Esophagus (tissue), 2 donors: ENCODE measurements around the gene UBE2Q1. TPM values are rescaled to one million over a fixed set of nuclear protein-coding genes. Genes with fewer than 3 reads are reported as not detected.

Source experiments
- H3K27ac ChIP-seq, 2 donors: one replicate each; pipeline ENCODE4 v1.5.1; 2013; ENCODE audit warnings: low read depth in 2 of 2, mild to moderate bottlenecking in 2 of 2, inconsistent platforms in 1 of 2, low read length in 1 of 2, moderate library complexity in 1 of 2
- H3K27me3 ChIP-seq, 2 donors: one replicate each; pipeline ENCODE4 v1.6.1; 2013; ENCODE audit warnings: low read length in 2 of 2, control low read depth in 1 of 2, mild to moderate bottlenecking in 1 of 2; ENCODE audit not compliant: insufficient read depth in 2 of 2, control insufficient read depth in 1 of 2
- H3K36me3 ChIP-seq, 2 donors: one replicate each; pipeline ENCODE4 v1.6.1; 2013; ENCODE audit warnings: low read length in 1 of 2; ENCODE audit not compliant: control insufficient read depth in 2 of 2, insufficient read depth in 2 of 2
- H3K4me1 ChIP-seq, 2 donors: one replicate each; pipeline ENCODE4 v1.6.1; 2013; ENCODE audit warnings: low read length in 1 of 2; ENCODE audit not compliant: control insufficient read depth in 2 of 2, insufficient read depth in 2 of 2
- H3K4me3 ChIP-seq, 2 donors: one replicate each; pipeline ENCODE4 v1.5.1; 2013; ENCODE audit warnings: low read length in 2 of 2, mild to moderate bottlenecking in 2 of 2, low read depth in 1 of 2, moderate library complexity in 1 of 2
- H3K9me3 ChIP-seq, 2 donors: one replicate each; pipeline ENCODE4 v1.6.1; 2013; ENCODE audit warnings: mild to moderate bottlenecking in 2 of 2, low read depth in 1 of 2, low read length in 1 of 2, moderate library complexity in 1 of 2; ENCODE audit not compliant: control insufficient read depth in 2 of 2, insufficient read depth in 1 of 2
- WGBS, 2 donors: extraction: QIAGEN DNeasy Blood & Tissue Kit; methylation state at CpG; one replicate each; pipeline ENCODE4 v1.1.7; 2013; 5-methylcytosine and 5-hydroxymethylcytosine counted together
- polyA plus RNA-seq, 2 donors: library from polyadenylated mRNA; stranded (reverse); fragments of 200-250 nt; gene quantifications; one replicate each; pipeline ENCODE4 v1.2.3, GENCODE V29; 2013
- donor health status: healthy with polysubstance abuse.
- donor health status: Bipolar disorder and iron deficiency.

UBE2Q1 gene
- polyA plus RNA-seq, 2 donors = 23.5 to 24.7 TPM

- H3K27me3 ChIP-seq = no peaks in the 10 kb centered on the region
- H3K4me3 ChIP-seq = no peak overlapping the region
- no peaks in the 10 kb centered on the region for H3K36me3 ChIP-seq
- peaks cover 0 to 2% of the 10 kb centered on the region in 2 donors for H3K4me1 ChIP-seq
- H3K9me3 ChIP-seq = no peaks in the 10 kb centered on the region
- no peak overlapping the region for H3K27ac ChIP-seq
- WGBS, 2 donors = 22 to 34% methylated on average over 3 of the region's 3 CpGs
Observed at GRCh38 chr1:154520333-154520732, 38.1 kb downstream of the UBE2Q1 start.

GRCh38 chr1:154519591-154519991 lies 38.9 kb downstream of the UBE2Q1 start:
- 48 to 54% methylated on average over 9 of the region's 9 CpGs for WGBS, 2 donors
- Histone ChIP-seq H3K9me3 (no peaks in the 10 kb centered on the region), H3K4me1 (peaks cover 0 to 2% of the 10 kb centered on the region in 2 donors), H3K27ac (peak overlapping the region in 1 of 2 donors; percentile 6), H3K27me3 (no peaks in the 10 kb centered on the region), H3K4me3 (no peak overlapping the region), H3K36me3 (no peaks in the 10 kb centered on the region)

- 91 to 97% methylated on average over 11 of the region's 11 CpGs for WGBS, 2 donors
- no peak overlapping the region for H3K27ac ChIP-seq
- H3K4me3 ChIP-seq = no peak overlapping the region
- H3K9me3 ChIP-seq = no peaks in the 10 kb centered on the region
- H3K4me1 ChIP-seq = peaks cover 0 to 2% of the 10 kb centered on the region in 2 donors
- no peaks in the 10 kb centered on the region for H3K36me3 ChIP-seq
- no peaks in the 10 kb centered on the region for H3K27me3 ChIP-seq
Observed at GRCh38 chr1:154517661-154518060, 40.8 kb downstream of the UBE2Q1 start.

- H3K27me3 ChIP-seq = no peaks in the 10 kb centered on the region
- H3K4me3 ChIP-seq = no peak overlapping the region
- H3K4me1 ChIP-seq = no peaks in the 10 kb centered on the region
- no peaks in the 10 kb centered on the region for H3K9me3 ChIP-seq
- H3K36me3 ChIP-seq = no peaks in the 10 kb centered on the region
- no peak overlapping the region for H3K27ac ChIP-seq
- 81 to 89% methylated on average over 7 of the region's 7 CpGs for WGBS, 2 donors
Observed at GRCh38 chr1:154514066-154514553, 44.4 kb downstream of the UBE2Q1 start.

GRCh38 chr1:154512760-154513159 lies 45.7 kb downstream of the UBE2Q1 start:
- Histone ChIP-seq H3K4me3 (no peak overlapping the region), H3K27me3 (no peaks in the 10 kb centered on the region), H3K9me3 (no peaks in the 10 kb centered on the region), H3K4me1 (no peaks in the 10 kb centered on the region), H3K36me3 (no peaks in the 10 kb centered on the region), H3K27ac (no peak overlapping the region)
- WGBS, 2 donors = 88 to 91% methylated on average over 3 of the region's 3 CpGs

- peaks cover 0 to 4% of the 10 kb centered on the region in 2 donors for H3K9me3 ChIP-seq
- H3K4me3 ChIP-seq = no peak overlapping the region
- 67 to 71% methylated on average over 5 of the region's 5 CpGs for WGBS, 2 donors
- H3K36me3 ChIP-seq = no peaks in the 10 kb centered on the region
- H3K4me1 ChIP-seq = peaks cover 0 to 10% of the 10 kb centered on the region in 2 donors
- peaks cover 8 to 9% of the 10 kb centered on the region in 2 donors for H3K27me3 ChIP-seq
- H3K27ac ChIP-seq = no peak overlapping the region
Observed at GRCh38 chr1:154503898-154504297, 54.6 kb downstream of the UBE2Q1 start.

- 34 to 35% methylated on average over 30 to 43 of the region's 43 CpGs for WGBS, 2 donors
- H3K4me3 ChIP-seq = peak overlapping the region; percentile 44 to 47
- H3K36me3 ChIP-seq = no peaks in the 10 kb centered on the region
- peaks cover 8 to 9% of the 10 kb centered on the region in 2 donors for H3K27me3 ChIP-seq
- no peak overlapping the region for H3K27ac ChIP-seq
- peaks cover 0 to 10% of the 10 kb centered on the region in 2 donors for H3K4me1 ChIP-seq
- H3K9me3 ChIP-seq = peaks cover 0 to 4% of the 10 kb centered on the region in 2 donors
Observed at GRCh38 chr1:154502744-154503115, 55.7 kb downstream of the UBE2Q1 start.

GRCh38 chr1:154502066-154502743 lies 56.3 kb downstream of the UBE2Q1 start, which contains the start of the genes SHE and TDRD10:
SHE (minus strand) TSS chr1:154502412; CDS start chr1:154502026, 386 bp downstream.
TDRD10 (plus strand) TSS chr1:154502219; CDS start chr1:154506904, 4,685 bp downstream.
- no peaks in the 10 kb centered on the region for H3K36me3 ChIP-seq
- H3K4me1 ChIP-seq = peaks cover 0 to 10% of the 10 kb centered on the region in 2 donors
- H3K4me3 ChIP-seq = peak within 1 kb of the TSS; percentile 44 to 47
- 4% methylated on average over 79 to 90 of the region's 90 CpGs for WGBS, 2 donors
- H3K9me3 ChIP-seq = peaks cover 0 to 4% of the 10 kb centered on the region in 2 donors
- peak within 1 kb of the TSS; percentile 34 to 68 for H3K27ac ChIP-seq
- H3K27me3 ChIP-seq = peaks cover 8 to 9% of the 10 kb centered on the region in 2 donors

GRCh38 chr1:154501423-154502065 lies 56.9 kb downstream of the UBE2Q1 start:
- Histone ChIP-seq H3K4me3 (peak overlapping the region; percentile 44 to 47), H3K36me3 (no peaks in the 10 kb centered on the region), H3K4me1 (peaks cover 0 to 10% of the 10 kb centered on the region in 2 donors), H3K9me3 (peaks cover 0 to 4% of the 10 kb centered on the region in 2 donors), H3K27me3 (peaks cover 8 to 9% of the 10 kb centered on the region in 2 donors), H3K27ac (peak overlapping the region; percentile 34 to 68)
- 5 to 10% methylated on average over 51 to 54 of the region's 54 CpGs for WGBS, 2 donors
